Keratinocyte (primary cell): Measurements from ENCODE around the gene SLC44A5.

Source experiments
- EZH2 ChIP-seq: IDR thresholded peaks from one replicate; pipeline ENCODE4 v1.6.1; 2012; ENCODE audit warnings: inconsistent platforms, mild to moderate bottlenecking, low read length, moderate library complexity
- TF ChIP-seq, protein P1 (sequence below), 3 experiments: IDR thresholded peaks in 1 of 3; conservative IDR thresholded peaks in 1 of 3; optimal IDR thresholded peaks in 1 of 3; 2 replicates in 2 of 3; 3 replicates in 1 of 3; pipeline versions ENCODE3 to v1.5.1; 2011; ENCODE audit warnings: low read length in 3 of 3, mild to moderate bottlenecking in 3 of 3, moderate library complexity in 2 of 3, control low read depth in 1 of 3, inconsistent platforms in 1 of 3; ENCODE audit not compliant: insufficient read depth in 2 of 3; ENCODE audit errors: extremely low read depth in 1 of 3

DNA sequence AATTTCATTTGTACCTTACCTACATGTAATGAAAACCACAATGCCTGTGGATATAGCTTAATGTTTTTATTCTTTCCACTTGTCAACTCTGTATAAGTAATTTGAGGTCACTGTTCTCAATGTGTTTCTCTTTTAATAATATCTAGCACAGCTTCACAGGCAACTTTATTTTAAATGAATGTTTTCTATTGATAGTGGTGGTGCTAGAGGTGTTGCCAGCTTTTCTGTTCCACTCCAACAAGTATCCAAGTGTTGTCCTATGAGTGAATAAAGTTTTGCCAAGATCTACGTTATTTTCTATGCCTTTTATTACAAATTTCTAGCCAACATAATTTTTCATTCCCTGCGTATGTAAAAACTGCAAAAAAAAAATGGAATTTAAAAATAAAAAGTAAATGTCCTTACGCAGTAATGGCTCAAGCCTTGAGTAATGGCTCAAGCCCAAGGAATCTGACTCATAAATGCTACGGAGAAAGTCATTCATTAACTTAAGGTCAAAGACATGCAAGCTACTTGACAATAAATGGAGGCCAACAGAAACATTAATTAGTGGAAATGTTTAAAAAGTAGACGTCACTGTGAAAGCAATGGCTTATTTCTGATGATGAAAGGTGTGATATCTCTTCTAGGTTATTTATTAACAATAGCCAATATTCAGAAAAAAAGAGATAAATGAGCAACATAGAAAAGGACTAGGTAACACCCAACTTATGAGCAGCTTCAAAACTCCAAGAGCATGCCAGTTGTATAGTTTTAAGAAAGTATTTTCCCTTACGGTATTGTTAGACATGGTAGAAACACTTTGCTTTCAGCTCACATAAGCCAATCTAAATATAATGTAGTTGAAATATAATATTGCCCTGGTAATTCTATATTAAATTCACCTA lies 71.4 kb downstream of the SLC44A5 start:
- TF ChIP-seq, protein P1, sequence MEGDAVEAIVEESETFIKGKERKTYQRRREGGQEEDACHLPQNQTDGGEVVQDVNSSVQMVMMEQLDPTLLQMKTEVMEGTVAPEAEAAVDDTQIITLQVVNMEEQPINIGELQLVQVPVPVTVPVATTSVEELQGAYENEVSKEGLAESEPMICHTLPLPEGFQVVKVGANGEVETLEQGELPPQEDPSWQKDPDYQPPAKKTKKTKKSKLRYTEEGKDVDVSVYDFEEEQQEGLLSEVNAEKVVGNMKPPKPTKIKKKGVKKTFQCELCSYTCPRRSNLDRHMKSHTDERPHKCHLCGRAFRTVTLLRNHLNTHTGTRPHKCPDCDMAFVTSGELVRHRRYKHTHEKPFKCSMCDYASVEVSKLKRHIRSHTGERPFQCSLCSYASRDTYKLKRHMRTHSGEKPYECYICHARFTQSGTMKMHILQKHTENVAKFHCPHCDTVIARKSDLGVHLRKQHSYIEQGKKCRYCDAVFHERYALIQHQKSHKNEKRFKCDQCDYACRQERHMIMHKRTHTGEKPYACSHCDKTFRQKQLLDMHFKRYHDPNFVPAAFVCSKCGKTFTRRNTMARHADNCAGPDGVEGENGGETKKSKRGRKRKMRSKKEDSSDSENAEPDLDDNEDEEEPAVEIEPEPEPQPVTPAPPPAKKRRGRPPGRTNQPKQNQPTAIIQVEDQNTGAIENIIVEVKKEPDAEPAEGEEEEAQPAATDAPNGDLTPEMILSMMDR (optimal IDR thresholded peaks at IDR 0.05 in 1 of 3, IDR thresholded peaks at IDR 0.05 in 1 of 3, conservative IDR thresholded peaks at IDR 0.05 in 1 of 3; ENCODE audit: extremely low read depth in 1 of 3, insufficient read depth in 2 of 3, low read length in 3 of 3) = no peak
- no peak for TF ChIP-seq EZH2
